ENCODE data around the gene CDK4. TPM values are rescaled to one million over a fixed set of nuclear protein-coding genes. Genes with fewer than 3 reads are reported as not detected.

Gene CDK4
- total RNA-seq, 1 experiment from 2014 or later = 218 TPM

DNA sequence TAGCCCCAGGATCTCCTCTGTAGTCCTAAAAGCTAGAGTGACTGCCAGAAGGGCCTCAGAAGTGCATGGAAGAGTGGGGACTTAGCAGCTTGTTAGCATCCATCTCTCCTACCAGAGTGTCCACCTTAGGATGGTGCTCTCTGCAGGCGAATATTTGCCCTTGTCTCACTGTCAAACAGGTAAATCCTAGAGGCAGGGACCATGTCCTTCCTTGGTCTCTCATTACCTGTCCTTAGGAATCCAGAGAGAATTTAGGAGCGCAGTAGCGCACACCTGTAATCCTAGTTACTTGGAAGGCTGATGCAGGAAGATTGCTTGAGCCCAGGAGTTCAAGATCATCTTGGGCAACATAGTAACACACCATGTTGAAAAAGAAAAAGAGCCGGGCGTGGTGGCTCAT lies 35.0 kb downstream of the CDK4 start:
- H3K27ac Mint-ChIP-seq = no peak overlapping the region
- Histone ChIP-seq H2AK5ac (ENCODE audit: insufficient read length, low read length) (no peak overlapping the region), H4K5ac (ENCODE audit: insufficient read length, low read depth, low read length) (no peak overlapping the region), H3T11ph (ENCODE audit: low read length) (no peak overlapping the region), H3K23ac (ENCODE audit: insufficient read length, low read depth, low read length) (no peak overlapping the region), H3K56ac (ENCODE audit: insufficient read length, low read depth, low read length) (no peak overlapping the region), H2BK120ac (ENCODE audit: low read depth, low read length, poor library complexity, severe bottlenecking) (no peak overlapping the region), H2BK15ac (ENCODE audit: low read depth, low read length) (no peak overlapping the region), H3K27me3 (ENCODE audit: insufficient read depth, low read length) (no peaks in the 10 kb centered on the region), H3K79me1 (ENCODE audit: insufficient read depth, low read depth, low read length, poor library complexity, severe bottlenecking) (no peaks in the 10 kb centered on the region), H3K9ac (ENCODE audit: extremely low read depth, insufficient read length, low read length) (no peak overlapping the region), H3K14ac (ENCODE audit: insufficient read depth, low read length) (no peak overlapping the region), H3K18ac (ENCODE audit: insufficient read length, low read depth, low read length) (no peak overlapping the region), H3K23me2 (ENCODE audit: insufficient read length, low read depth, low read length, poor library complexity, severe bottlenecking) (no peaks in the 10 kb centered on the region), H3K79me2 (ENCODE audit: insufficient read depth, low read length) (no peaks in the 10 kb centered on the region), H2BK20ac (ENCODE audit: low read depth, low read length, poor library complexity, severe bottlenecking) (no peak overlapping the region), H3K27ac (ENCODE audit: insufficient read length, low read depth, low read length) (no peak overlapping the region), H4K8ac (replicated peaks; ENCODE audit: insufficient read length, low read depth, low read length) (no peak overlapping the region), H3K4me2 (ENCODE audit: insufficient read depth, insufficient read length, low read length) (no peak overlapping the region), H4K91ac (ENCODE audit: insufficient read length, low read depth, low read length) (no peak overlapping the region), H2BK12ac (ENCODE audit: insufficient read length, low read depth, low read length) (no peak overlapping the region), H2BK5ac (ENCODE audit: insufficient read length, low read length) (no peak overlapping the region), H3K4ac (ENCODE audit: low read depth, low read length) (no peak overlapping the region), H3K9me3 (ENCODE audit: control insufficient read depth, low read depth, low read length) (no peaks in the 10 kb centered on the region), H2AFZ (ENCODE audit: low read length) (no peak overlapping the region), H3K4me1 (ENCODE audit: insufficient read depth, low read length) (no peaks in the 10 kb centered on the region), H4K20me1 (ENCODE audit: control insufficient read depth, insufficient read depth, insufficient read length) (no peaks in the 10 kb centered on the region)
- H3K27me3 Mint-ChIP-seq (ENCODE audit: low read depth) = no peaks in the 10 kb centered on the region
- no peaks in the 10 kb centered on the region for H3K4me1 Mint-ChIP-seq
- TF ChIP-seq, protein P1, sequence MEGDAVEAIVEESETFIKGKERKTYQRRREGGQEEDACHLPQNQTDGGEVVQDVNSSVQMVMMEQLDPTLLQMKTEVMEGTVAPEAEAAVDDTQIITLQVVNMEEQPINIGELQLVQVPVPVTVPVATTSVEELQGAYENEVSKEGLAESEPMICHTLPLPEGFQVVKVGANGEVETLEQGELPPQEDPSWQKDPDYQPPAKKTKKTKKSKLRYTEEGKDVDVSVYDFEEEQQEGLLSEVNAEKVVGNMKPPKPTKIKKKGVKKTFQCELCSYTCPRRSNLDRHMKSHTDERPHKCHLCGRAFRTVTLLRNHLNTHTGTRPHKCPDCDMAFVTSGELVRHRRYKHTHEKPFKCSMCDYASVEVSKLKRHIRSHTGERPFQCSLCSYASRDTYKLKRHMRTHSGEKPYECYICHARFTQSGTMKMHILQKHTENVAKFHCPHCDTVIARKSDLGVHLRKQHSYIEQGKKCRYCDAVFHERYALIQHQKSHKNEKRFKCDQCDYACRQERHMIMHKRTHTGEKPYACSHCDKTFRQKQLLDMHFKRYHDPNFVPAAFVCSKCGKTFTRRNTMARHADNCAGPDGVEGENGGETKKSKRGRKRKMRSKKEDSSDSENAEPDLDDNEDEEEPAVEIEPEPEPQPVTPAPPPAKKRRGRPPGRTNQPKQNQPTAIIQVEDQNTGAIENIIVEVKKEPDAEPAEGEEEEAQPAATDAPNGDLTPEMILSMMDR (conservative IDR thresholded peaks at IDR 0.05) = no peak
- WGBS (ENCODE audit: extremely low coverage, insufficient read length, low lambda C conversion rate) = no CpG with 5 or more reads among the region's 5 CpGs
- peaks cover 16 to 53% (median 24%) of the 10 kb centered on the region in 3 experiments for H3K36me3 Mint-ChIP-seq (ENCODE audit: insufficient read depth in 1 of 3, low read depth in 3 of 3)
- no peaks in the 10 kb centered on the region for H3K9me3 Mint-ChIP-seq
- DNase-seq = no peak
- no peak overlapping the region for H3K4me3 Mint-ChIP-seq

Measured in H9 (cell line).